ENCODE data around the gene NEDD9. TPM values are rescaled to one million over a fixed set of nuclear protein-coding genes. Genes with fewer than 3 reads are reported as not detected.

The NEDD9 gene
- total RNA-seq, 1 donor from 2014 or later: 10.3 TPM

DNA sequence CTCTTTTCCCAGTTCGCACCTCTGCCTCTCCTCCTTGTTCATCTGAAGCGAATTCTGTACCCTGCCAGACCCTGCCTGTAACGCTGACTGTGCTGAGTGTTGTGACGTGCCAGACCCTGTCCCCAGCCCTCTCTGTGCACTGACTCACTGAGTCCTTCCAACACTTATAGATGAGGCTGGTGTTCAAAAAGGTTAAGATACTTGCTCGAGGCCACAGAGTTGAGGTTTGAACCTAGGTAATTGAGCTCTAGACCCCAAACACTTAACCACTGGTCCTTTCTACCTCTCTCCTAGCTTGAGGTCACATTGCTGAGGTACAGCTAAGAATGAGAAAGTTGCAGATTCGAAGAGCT lies 45.7 kb upstream of the NEDD9 start:
- Mint-ChIP-seq H3K27ac (ENCODE audit: unreplicated experiment) (peak overlapping the region; percentile 87), H3K36me3 (ENCODE audit: unreplicated experiment) (no peaks in the 10 kb centered on the region), H3K9me3 (ENCODE audit: unreplicated experiment) (no peaks in the 10 kb centered on the region), H3K4me3 (ENCODE audit: unreplicated experiment) (peak overlapping the region; percentile 20), H3K27me3 (ENCODE audit: unreplicated experiment) (no peaks in the 10 kb centered on the region), H3K4me1 (ENCODE audit: unreplicated experiment) (peaks cover 29% of the 10 kb centered on the region)
- DNase-seq (ENCODE audit: extremely low spot score, unreplicated experiment): no peak
- no peak for TF ChIP-seq CTCF (IDR thresholded peaks at IDR 0.05)

- Mint-ChIP-seq H3K9me3 (ENCODE audit: unreplicated experiment) (no peaks in the 10 kb centered on the region), H3K27me3 (ENCODE audit: unreplicated experiment) (no peaks in the 10 kb centered on the region), H3K27ac (ENCODE audit: unreplicated experiment) (peak overlapping the region; percentile 87), H3K4me3 (ENCODE audit: unreplicated experiment) (peak overlapping the region; percentile 20), H3K36me3 (ENCODE audit: unreplicated experiment) (no peaks in the 10 kb centered on the region), H3K4me1 (ENCODE audit: unreplicated experiment) (peaks cover 29% of the 10 kb centered on the region)
- no peak for DNase-seq (ENCODE audit: extremely low spot score, unreplicated experiment)
- TF ChIP-seq CTCF (IDR thresholded peaks at IDR 0.05): no peak
Observed at GRCh38 chr6:11277275-11278206, 45.1 kb upstream of the NEDD9 start.

DNA sequence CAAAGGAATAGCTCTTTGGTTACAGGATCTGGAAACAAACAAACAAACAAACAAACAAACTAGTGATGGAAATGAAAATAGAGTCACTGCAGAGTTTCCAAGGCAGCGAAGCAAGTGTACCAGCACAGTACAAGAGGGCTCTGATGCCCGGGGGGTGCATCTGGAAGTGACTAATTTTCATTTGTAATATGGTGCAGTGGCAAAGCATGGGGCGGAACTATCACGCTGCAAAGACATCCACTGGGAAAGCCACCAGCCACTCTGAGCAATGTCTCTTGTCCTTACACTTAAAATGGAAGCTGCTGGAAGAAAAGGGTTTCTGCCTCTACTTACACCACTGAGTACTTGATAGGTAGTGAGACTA lies 44.4 kb upstream of the NEDD9 start:
- no peaks in the 10 kb centered on the region for H3K36me3 Mint-ChIP-seq (ENCODE audit: unreplicated experiment)
- H3K4me1 Mint-ChIP-seq (ENCODE audit: unreplicated experiment): peaks cover 29% of the 10 kb centered on the region
- no peaks in the 10 kb centered on the region for H3K9me3 Mint-ChIP-seq (ENCODE audit: unreplicated experiment)
- DNase-seq (ENCODE audit: extremely low spot score, unreplicated experiment): no peak
- peak overlapping the region; percentile 87 for H3K27ac Mint-ChIP-seq (ENCODE audit: unreplicated experiment)
- TF ChIP-seq CTCF (IDR thresholded peaks at IDR 0.05): no peak
- no peaks in the 10 kb centered on the region for H3K27me3 Mint-ChIP-seq (ENCODE audit: unreplicated experiment)
- H3K4me3 Mint-ChIP-seq (ENCODE audit: unreplicated experiment): peak overlapping the region; percentile 8

DNA sequence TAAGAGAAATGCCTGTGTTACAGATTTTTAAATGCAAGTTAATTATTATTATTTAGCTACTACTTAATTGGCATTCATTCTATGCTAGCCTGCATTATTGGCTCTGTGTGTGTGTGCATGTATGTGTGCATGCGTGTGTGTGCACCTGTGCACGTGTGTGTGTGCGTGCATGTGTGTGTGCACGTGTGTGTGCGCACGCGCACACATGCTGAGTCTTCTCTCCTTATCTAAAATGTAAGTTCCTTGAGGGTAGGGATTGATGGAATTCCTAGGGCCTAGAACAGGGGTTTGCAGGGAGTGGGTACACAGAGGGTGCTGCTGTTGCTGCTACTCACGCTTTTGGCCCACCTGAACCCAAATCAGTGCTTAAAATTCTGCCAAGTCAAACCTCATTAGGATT lies 43.8 kb upstream of the NEDD9 start:
- Mint-ChIP-seq H3K27me3 (ENCODE audit: unreplicated experiment) (no peaks in the 10 kb centered on the region), H3K9me3 (ENCODE audit: unreplicated experiment) (no peaks in the 10 kb centered on the region), H3K27ac (ENCODE audit: unreplicated experiment) (peak overlapping the region; percentile 35), H3K4me1 (ENCODE audit: unreplicated experiment) (peaks cover 29% of the 10 kb centered on the region), H3K36me3 (ENCODE audit: unreplicated experiment) (no peaks in the 10 kb centered on the region), H3K4me3 (ENCODE audit: unreplicated experiment) (no peak overlapping the region)
- DNase-seq (ENCODE audit: extremely low spot score, unreplicated experiment): no peak
- TF ChIP-seq CTCF (IDR thresholded peaks at IDR 0.05): no peak

DNA sequence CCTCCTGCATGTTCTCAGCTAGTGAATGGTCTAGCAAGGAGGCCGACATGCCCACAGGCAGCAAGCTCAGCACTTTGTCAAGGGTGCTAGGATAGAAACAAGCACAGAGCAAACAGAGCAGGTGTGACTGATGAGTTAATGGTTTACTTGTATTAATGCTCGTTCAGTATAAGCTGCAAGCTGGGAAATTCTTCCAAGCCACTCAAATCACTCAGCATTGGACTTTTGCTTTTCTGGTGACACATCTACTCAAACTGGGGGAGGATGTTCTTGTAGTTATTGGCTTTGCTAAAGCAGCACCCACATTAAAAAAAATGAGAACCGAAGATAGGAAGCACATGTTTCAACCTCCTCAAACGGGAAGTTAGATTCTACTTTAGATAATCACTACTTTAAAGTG lies 43.1 kb upstream of the NEDD9 start:
- Mint-ChIP-seq H3K27ac (ENCODE audit: unreplicated experiment) (no peak overlapping the region), H3K9me3 (ENCODE audit: unreplicated experiment) (no peaks in the 10 kb centered on the region)
- no peak for DNase-seq (ENCODE audit: extremely low spot score, unreplicated experiment)

More for the DNA sequence above, 43.1 kb upstream of the NEDD9 start:
- Mint-ChIP-seq H3K4me3 (ENCODE audit: unreplicated experiment) (no peak overlapping the region), H3K4me1 (ENCODE audit: unreplicated experiment) (peaks cover 29% of the 10 kb centered on the region), H3K27me3 (ENCODE audit: unreplicated experiment) (no peaks in the 10 kb centered on the region), H3K36me3 (ENCODE audit: unreplicated experiment) (no peaks in the 10 kb centered on the region)
- TF ChIP-seq CTCF (IDR thresholded peaks at IDR 0.05): no peak

All from osteocyte (in vitro differentiated cells).